ENCODE results near the gene CNST. TPM values are rescaled to one million over a fixed set of nuclear protein-coding genes. Genes with fewer than 3 reads are reported as not detected.

Gene CNST
- total RNA-seq, 4 donors from 2014 or later: 20.2 to 26.2 (median 24.3) TPM

DNA sequence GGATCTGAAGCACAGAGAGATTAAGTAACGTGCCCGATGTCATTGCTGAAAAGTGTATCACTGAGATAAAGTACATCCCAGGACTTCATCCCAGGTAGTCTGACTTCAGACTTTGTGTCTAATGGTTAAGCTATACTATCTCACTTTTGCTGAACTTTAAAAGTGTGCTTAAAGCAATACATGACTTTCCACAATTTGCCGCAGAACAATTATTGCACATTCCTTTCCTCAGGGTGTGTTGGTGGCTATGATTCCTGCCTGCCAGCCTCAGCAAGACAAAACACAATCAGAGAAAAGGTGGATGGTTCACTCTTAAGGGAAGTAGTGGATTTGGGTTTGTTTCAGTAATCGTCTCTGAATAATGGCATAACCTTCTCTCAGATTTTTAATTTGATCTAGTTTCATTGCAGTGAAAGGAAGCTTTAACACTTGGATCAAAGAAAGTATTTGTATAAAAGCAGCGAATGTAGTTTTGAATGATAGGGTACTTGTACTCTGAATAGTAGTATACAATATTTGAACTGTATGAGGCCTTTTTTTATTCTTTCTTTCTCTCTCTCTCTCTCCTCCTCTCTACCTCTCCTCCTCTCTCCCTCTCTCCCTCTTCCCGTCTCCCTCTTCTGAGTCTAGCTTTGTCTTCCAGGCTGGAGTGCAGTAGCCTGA is 47.0 kb downstream of the CNST start:
- 58% methylated on average over 6 of the region's 6 CpGs for WGBS
- H3K4me1 ChIP-seq: peaks cover 33% of the 10 kb centered on the region
- no peak for TF ChIP-seq CTCF (IDR thresholded peaks at IDR 0.05)
- no peak for TF ChIP-seq POLR2AphosphoS5 (IDR thresholded peaks at IDR 0.05)
- no peak for TF ChIP-seq EP300 (IDR thresholded peaks at IDR 0.05)
- no peak for TF ChIP-seq POLR2A (IDR thresholded peaks at IDR 0.05)
- no peak overlapping the region for H3K27ac ChIP-seq
- DNase-seq (ENCODE audit: low spot score in 2 of 2): no peak
- H3K27me3 ChIP-seq: no peaks in the 10 kb centered on the region
- no peaks in the 10 kb centered on the region for H3K36me3 ChIP-seq
- no peaks in the 10 kb centered on the region for H3K9me3 ChIP-seq
- no peak overlapping the region for H3K4me3 ChIP-seq

- DNase-seq (ENCODE audit: low spot score in 2 of 2): no peak
- peak overlapping the region; percentile 45 for H3K27ac ChIP-seq
- TF ChIP-seq POLR2AphosphoS5 (IDR thresholded peaks at IDR 0.05): no peak
- TF ChIP-seq CTCF (IDR thresholded peaks at IDR 0.05): no peak
- TF ChIP-seq POLR2A (IDR thresholded peaks at IDR 0.05): no peak
- TF ChIP-seq EP300 (IDR thresholded peaks at IDR 0.05): no peak
- no peaks in the 10 kb centered on the region for H3K9me3 ChIP-seq
- peaks cover 16% of the 10 kb centered on the region for H3K4me1 ChIP-seq
- peaks cover 2% of the 10 kb centered on the region for H3K36me3 ChIP-seq
- no peak overlapping the region for H3K4me3 ChIP-seq
- no peaks in the 10 kb centered on the region for H3K27me3 ChIP-seq
These were observed 50.9 kb downstream of the CNST start for GRCh38 chr1:246617156-246617555.

DNA sequence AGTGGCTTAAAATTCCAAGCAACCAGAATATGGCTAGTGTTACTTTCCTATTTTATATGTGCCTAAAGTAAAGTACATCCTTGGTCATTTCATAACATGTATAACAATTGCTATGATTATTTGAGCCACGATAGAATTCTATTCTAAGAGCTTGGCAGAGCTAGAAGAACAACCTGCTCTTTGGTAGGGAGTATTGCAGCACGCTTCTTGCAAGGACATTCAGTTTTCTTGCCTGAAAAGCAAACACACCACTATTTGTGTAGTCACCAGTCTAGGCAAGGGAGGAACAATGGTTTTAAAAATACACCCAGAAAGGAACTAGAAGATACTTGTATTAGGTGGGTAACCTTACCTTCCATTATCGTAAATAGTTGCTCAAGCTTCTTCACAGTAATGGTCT is 51.5 kb downstream of the CNST start:
- peak overlapping the region; percentile 45 for H3K27ac ChIP-seq
- H3K4me1 ChIP-seq: peaks cover 14% of the 10 kb centered on the region
- WGBS: 82% methylated on average over 3 of the region's 3 CpGs
- no peak for TF ChIP-seq POLR2A (IDR thresholded peaks at IDR 0.05)
- no peak for TF ChIP-seq POLR2AphosphoS5 (IDR thresholded peaks at IDR 0.05)
- TF ChIP-seq EP300 (IDR thresholded peaks at IDR 0.05): peak; percentile 57
- H3K36me3 ChIP-seq: peaks cover 4% of the 10 kb centered on the region
- no peak overlapping the region for H3K4me3 ChIP-seq
- H3K9me3 ChIP-seq: no peaks in the 10 kb centered on the region
- H3K27me3 ChIP-seq: no peaks in the 10 kb centered on the region
- no peak for DNase-seq (ENCODE audit: low spot score in 2 of 2)

DNA sequence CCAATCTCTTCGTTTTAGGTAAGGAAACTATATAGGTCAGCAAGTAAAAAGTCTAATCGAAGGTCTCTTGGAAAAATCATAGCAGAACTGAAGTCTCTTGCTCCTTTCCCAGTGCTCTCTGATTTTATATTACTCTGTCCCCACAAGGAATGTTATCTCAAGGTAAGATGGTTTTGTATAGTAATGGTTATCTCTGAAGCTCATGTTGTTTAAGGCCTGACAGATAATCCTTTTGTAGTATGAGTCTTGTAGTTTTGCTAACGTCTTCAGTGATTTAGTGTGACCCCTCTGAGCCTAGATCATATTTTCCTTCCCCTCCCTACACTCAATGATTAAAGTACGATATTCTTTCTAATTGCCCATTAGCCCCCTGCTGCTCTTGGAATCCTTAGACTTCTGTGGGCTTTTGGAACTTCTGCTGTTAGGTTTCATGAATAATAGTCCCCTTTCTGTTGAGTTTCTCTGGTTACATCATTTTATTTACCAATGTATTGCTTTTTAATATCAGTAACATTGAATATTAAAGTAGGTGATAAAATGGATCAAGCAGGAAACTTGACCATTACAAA is 52.1 kb downstream of the CNST start:
- Histone ChIP-seq H3K27me3 (no peaks in the 10 kb centered on the region), H3K4me3 (no peak overlapping the region), H3K9me3 (no peaks in the 10 kb centered on the region), H3K27ac (peak overlapping the region; percentile 27), H3K36me3 (peaks cover 4% of the 10 kb centered on the region), H3K4me1 (peaks cover 8% of the 10 kb centered on the region)
- no peak for DNase-seq (ENCODE audit: low spot score in 2 of 2)
- no peak for TF ChIP-seq POLR2AphosphoS5 (IDR thresholded peaks at IDR 0.05)
- no peak for TF ChIP-seq EP300 (IDR thresholded peaks at IDR 0.05)
- no peak for TF ChIP-seq POLR2A (IDR thresholded peaks at IDR 0.05)
- WGBS: 82% methylated on average over 4 of the region's 4 CpGs

DNA sequence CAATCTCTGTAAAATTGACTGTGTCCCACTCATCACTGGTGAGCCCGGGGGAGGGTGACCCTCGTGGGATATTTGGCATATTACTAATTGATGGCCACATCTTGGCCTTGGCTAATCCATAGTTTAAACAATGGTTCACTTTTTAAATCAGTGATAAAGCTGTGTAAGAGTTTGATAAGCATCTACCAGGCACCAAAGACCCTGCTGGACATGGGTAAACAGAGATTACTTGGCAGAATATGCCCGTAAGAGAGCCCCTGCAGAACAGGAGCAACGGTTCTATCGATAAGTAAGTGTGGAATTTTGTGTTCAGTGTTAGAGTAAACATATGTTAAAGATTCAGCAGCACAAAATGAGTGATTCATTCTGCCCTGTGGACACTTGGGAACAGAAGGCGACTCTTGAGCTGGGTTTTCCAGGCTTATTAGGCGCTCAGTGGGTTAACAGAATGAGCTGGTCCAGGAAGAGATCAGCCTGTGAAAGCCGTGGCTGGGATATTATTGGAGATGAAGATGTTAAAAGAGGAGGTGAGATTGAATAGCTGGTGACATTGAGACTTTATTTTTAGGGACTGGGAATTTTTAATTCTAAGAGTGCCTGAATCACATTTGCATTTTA is 55.9 kb downstream of the CNST start:
- TF ChIP-seq POLR2AphosphoS5 (IDR thresholded peaks at IDR 0.05) (no peak), EP300 (IDR thresholded peaks at IDR 0.05) (no peak), CTCF (IDR thresholded peaks at IDR 0.05) (no peak), POLR2A (IDR thresholded peaks at IDR 0.05) (no peak)
- peaks cover 3% of the 10 kb centered on the region for H3K4me1 ChIP-seq
- H3K27me3 ChIP-seq: no peaks in the 10 kb centered on the region
- no peaks in the 10 kb centered on the region for H3K9me3 ChIP-seq
- 86% methylated on average over 8 of the region's 8 CpGs for WGBS
- DNase-seq (ENCODE audit: low spot score in 2 of 2): no peak
- H3K36me3 ChIP-seq: peaks cover 18% of the 10 kb centered on the region
- H3K27ac ChIP-seq: no peak overlapping the region
- no peak overlapping the region for H3K4me3 ChIP-seq

DNA sequence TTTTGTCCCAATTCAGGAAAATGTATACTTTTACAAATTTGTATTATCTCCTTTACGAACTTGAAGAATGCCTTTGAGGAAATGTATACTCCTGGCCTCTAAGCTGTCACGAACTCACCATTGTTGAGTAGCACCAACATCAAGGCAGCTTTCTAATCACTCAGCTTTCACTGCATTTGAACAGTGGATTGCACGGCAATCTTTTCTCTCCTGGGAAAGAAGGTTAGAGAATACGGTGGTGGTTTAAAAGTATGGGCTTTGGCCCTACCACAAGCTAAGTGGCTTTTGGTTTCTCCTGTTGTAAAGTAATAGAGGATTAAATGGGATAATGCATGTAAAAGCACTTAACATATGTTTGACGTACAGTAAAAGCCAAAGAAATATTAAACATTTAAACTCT is 57.8 kb downstream of the CNST start:
- Histone ChIP-seq H3K27ac (no peak overlapping the region), H3K36me3 (peaks cover 33% of the 10 kb centered on the region), H3K4me3 (no peak overlapping the region), H3K27me3 (no peaks in the 10 kb centered on the region), H3K9me3 (no peaks in the 10 kb centered on the region), H3K4me1 (no peaks in the 10 kb centered on the region)
- no peak for TF ChIP-seq CTCF (IDR thresholded peaks at IDR 0.05)
- no peak for TF ChIP-seq EP300 (IDR thresholded peaks at IDR 0.05)
- no peak for TF ChIP-seq POLR2AphosphoS5 (IDR thresholded peaks at IDR 0.05)
- no peak for TF ChIP-seq POLR2A (IDR thresholded peaks at IDR 0.05)
- 96% methylated on average over 5 of the region's 5 CpGs for WGBS
- DNase-seq (ENCODE audit: low spot score in 2 of 2): no peak

All from suprapubic skin (tissue), 4 donors.